Mammary epithelial cell (primary cell): ENCODE measurements around the gene GALNT17.

Source experiments
- CTCF ChIP-seq, 2 donors: IDR thresholded peaks in 1 of 2; conservative IDR thresholded peaks in 1 of 2; 2 replicates each; pipeline ENCODE4 v1.5.1; 2011 to 2012; ENCODE audit warnings: inconsistent platforms in 2 of 2, low read length in 2 of 2, mild to moderate bottlenecking in 2 of 2, control low read depth in 1 of 2, low read depth in 1 of 2; ENCODE audit not compliant: insufficient read depth in 1 of 2; ENCODE audit errors: extremely low read depth in 1 of 2
- EZH2 ChIP-seq: IDR thresholded peaks from 2 replicates; pipeline ENCODE4 v1.6.1; 2012; ENCODE audit warnings: low read length, inconsistent platforms, borderline replicate concordance

DNA sequence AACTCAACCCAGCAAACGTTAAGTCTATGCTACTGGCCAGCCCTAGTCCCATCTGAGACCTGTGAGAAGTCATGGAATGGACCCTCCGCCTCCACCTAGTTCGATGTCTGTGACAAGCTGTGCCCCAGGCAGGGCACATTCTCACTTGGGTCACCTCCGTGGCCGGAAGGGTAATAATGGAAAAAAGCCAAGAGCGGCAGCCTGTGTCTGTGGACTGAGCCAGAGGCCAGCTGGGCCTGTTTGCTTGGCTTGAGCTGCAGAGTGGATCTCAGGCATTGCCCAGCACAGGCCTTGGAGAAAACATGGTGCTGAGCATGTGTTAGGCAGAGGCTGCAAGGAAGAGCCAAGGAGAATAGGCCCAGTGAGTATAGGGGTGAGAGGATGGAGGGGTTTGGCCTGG, 97.8 kb downstream of the GALNT17 start:
- TF ChIP-seq CTCF (conservative IDR thresholded peaks at IDR 0.05 in 1 of 2, IDR thresholded peaks at IDR 0.05 in 1 of 2; ENCODE audit: extremely low read depth in 1 of 2, insufficient read depth in 1 of 2, low read depth in 1 of 2, low read length in 2 of 2): no peak
- no peak for TF ChIP-seq EZH2
